GM12878 (cell line): ENCODE results near the gene CHRNA5. TPM values are rescaled to one million over a fixed set of nuclear protein-coding genes. Genes with fewer than 3 reads are reported as not detected.

Source experiments
- ATAC-seq: fragments of 200-7000 bp; cut with Tn5 transposase; 3 replicates; pipeline ENCODE4 v1.9.1; 2020; ENCODE audit warnings: mild to moderate bottlenecking, moderate library complexity
- BruUV-seq: library from RNA; stranded (reverse); fragments of 400-500 nt; replicated peaks from 2 replicates; lab custom pipeline; 2021; lab: Mats Ljungman, UMichigan
- CTCF ChIA-PET: fragments of 300-600 bp; sonication (Branson Sonifier 250); formaldehyde crosslinking; extraction: SDS; loops from one replicate; lab custom pipeline; 2021; ENCODE audit warnings: inconsistent platforms; lab: Yijun Ruan, JAX
- POLR2A ChIA-PET: fragments of 350-600 bp; formaldehyde crosslinking; extraction: SDS; loops from one replicate; lab custom pipeline; 2021; ENCODE audit warnings: inconsistent platforms; lab: Charles Lee
- RAD21 ChIA-PET: fragments of 300-600 bp; sonication (Branson Sonifier 250); formaldehyde crosslinking; loops from one replicate; lab custom pipeline; 2023; ENCODE audit warnings: antibody characterized with exemption; ENCODE audit not compliant: unreplicated experiment; lab: Charles Lee
- SMC1A ChIA-PET: fragments of 300-600 bp; sonication (Branson Sonifier 250); formaldehyde crosslinking; loops from one replicate; lab custom pipeline; 2023; ENCODE audit not compliant: unreplicated experiment, uncharacterized antibody; lab: Charles Lee
- DNase-seq: peaks from one replicate; pipeline ENCODE4 v3.0.0-alpha.2; 2011; ENCODE audit warnings: low read depth, low spot score
- FAIRE-seq: peaks from 3 replicates; lab custom pipeline; 2011; peaks lifted over from hg19 to GRCh38; lab: Jason Lieb, UNC
- H2AFZ ChIP-seq: 2 replicates; pipeline ENCODE4 v1.6.0; 2011; ENCODE audit warnings: low read depth, low read length, control low read depth; ENCODE audit not compliant: control insufficient read depth
- H3K27ac ChIP-seq: 2 replicates; pipeline ENCODE4 v1.5.1; 2011; ENCODE audit warnings: control low read depth; ENCODE audit not compliant: control insufficient read depth, insufficient read depth
- H3K27me3 ChIP-seq, 2 experiments: replicated peaks in 1 of 2; 2 replicates each; pipeline versions ENCODE4 v1.6.0 to v1.6.1; 2011; ENCODE audit warnings: low read length in 1 of 2; ENCODE audit not compliant: control insufficient read depth in 2 of 2, insufficient read depth in 2 of 2
- H3K36me3 ChIP-seq, 2 experiments: 2 replicates each; pipeline ENCODE4 v1.5.1; 2011; ENCODE audit warnings: low read length in 1 of 2; ENCODE audit not compliant: control insufficient read depth in 2 of 2, insufficient read depth in 2 of 2
- H3K4me1 ChIP-seq: 2 replicates; pipeline ENCODE4 v1.6.1; 2011; ENCODE audit warnings: mild to moderate bottlenecking, low read length, moderate library complexity, mixed read lengths; ENCODE audit not compliant: control insufficient read depth, insufficient read depth
- H3K4me2 ChIP-seq: 2 replicates; pipeline ENCODE4 v1.6.0; 2011; ENCODE audit warnings: control low read depth; ENCODE audit not compliant: control insufficient read depth, insufficient read depth
- H3K4me3 ChIP-seq: fragments of 200-600 bp; sonication (generic); 2 replicates; pipeline ENCODE4 v1.5.1; 2016
- H3K79me2 ChIP-seq: 2 replicates; pipeline ENCODE4 v1.6.0; 2011; ENCODE audit warnings: low read length; ENCODE audit not compliant: control insufficient read depth, insufficient read depth
- H3K9ac ChIP-seq: 2 replicates; pipeline ENCODE4 v1.8.0; 2011; ENCODE audit warnings: low read length, control low read depth, mixed read lengths; ENCODE audit not compliant: control insufficient read depth, insufficient read depth
- H3K9me3 ChIP-seq: replicated peaks from 3 replicates; pipeline ENCODE4 v1.5.1; 2011; ENCODE audit warnings: mild to moderate bottlenecking, low read length; ENCODE audit not compliant: control insufficient read depth, insufficient read depth
- H4K20me1 ChIP-seq: 2 replicates; pipeline ENCODE4 v1.6.0; 2011; ENCODE audit not compliant: control insufficient read depth, insufficient read depth
- ATF7 ChIP-seq: fragments of 450-650 bp; IDR thresholded peaks from 2 replicates; pipeline ENCODE4 v1.6.1; 2016; ENCODE audit warnings: low read depth, mild to moderate bottlenecking
- BCL11A ChIP-seq: IDR thresholded peaks from 2 replicates; pipeline ENCODE4 v1.6.1; 2011; ENCODE audit warnings: low read depth, low read length
- E2F8 ChIP-seq: fragments of 450-650 bp; IDR thresholded peaks from 2 replicates; pipeline ENCODE4 v1.6.1; 2018; ENCODE audit warnings: mild to moderate bottlenecking, low read depth, moderate library complexity; ENCODE audit not compliant: partially characterized antibody
- EGR1 ChIP-seq, 2 experiments: IDR thresholded peaks; 1 replicate in 1 of 2; 2 replicates in 1 of 2; pipeline ENCODE4 v1.6.1; 2011 to 2012; ENCODE audit warnings: low read depth in 2 of 2, low read length in 2 of 2, borderline replicate concordance in 1 of 2, mild to moderate bottlenecking in 1 of 2, moderate library complexity in 1 of 2
- KDM1A ChIP-seq: fragments of 200-600 bp; sonication (generic); IDR thresholded peaks from 2 replicates; pipeline ENCODE4 v1.6.1; 2016; ENCODE audit warnings: borderline replicate concordance
- NFYB ChIP-seq: IDR thresholded peaks from 2 replicates; pipeline ENCODE4 v1.6.1; 2011; ENCODE audit warnings: low read depth, mild to moderate bottlenecking, low read length, improper control_type of control experiment, moderate library complexity; ENCODE audit not compliant: insufficient read depth
- NRF1 ChIP-seq: conservative IDR thresholded peaks from 2 replicates; pipeline ENCODE4 v1.6.1; 2011; ENCODE audit warnings: mild to moderate bottlenecking, low read depth, low read length, improper control_type of control experiment
- PML ChIP-seq: IDR thresholded peaks from 2 replicates; pipeline ENCODE4 v1.6.1; 2012; ENCODE audit warnings: low read length, inconsistent platforms
- POLR2A ChIP-seq: IDR thresholded peaks from 2 replicates; pipeline ENCODE4 v1.6.1; 2011; ENCODE audit warnings: low read depth, mild to moderate bottlenecking, low read length
- SIN3A ChIP-seq: IDR thresholded peaks from 2 replicates; pipeline ENCODE4 v1.6.1; 2012; ENCODE audit warnings: low read depth, low read length, improper control_type of control experiment
- TBL1XR1 ChIP-seq: IDR thresholded peaks from 2 replicates; pipeline ENCODE4 v1.6.1; 2012; ENCODE audit warnings: low read depth, low read length, improper control_type of control experiment
- ZBTB40 ChIP-seq: fragments of 450-650 bp; IDR thresholded peaks from 2 replicates; pipeline ENCODE4 v1.6.1; 2016; ENCODE audit warnings: mild to moderate bottlenecking, moderate library complexity, borderline replicate concordance
- ZZZ3 ChIP-seq: IDR thresholded peaks from 2 replicates; pipeline ENCODE4 v1.6.1; 2011; ENCODE audit warnings: low read depth; ENCODE audit not compliant: control insufficient read depth, insufficient read length
- WGBS: methylation state at CpG from one replicate; pipeline ENCODE4 v1.1.6; 2016; ENCODE audit warnings: low lambda C conversion rate; ENCODE audit not compliant: insufficient replicate concordance, insufficient coverage; ENCODE audit errors: missing lambda C conversion rate; 5-methylcytosine and 5-hydroxymethylcytosine counted together
- in situ Hi-C: fragments of 300-500 bp; cut with MboI; formaldehyde crosslinking; loops from 9 replicates; pipeline ENCODE4 v1.14.3; 2018; ENCODE audit warnings: mixed read lengths
- intact Hi-C: fragments of 100-400 bp; cut with micrococcal nuclease; formaldehyde crosslinking; loops from one replicate; pipeline ENCODE4 v1.14.2; 2022; ENCODE audit not compliant: unreplicated experiment
- polyA plus RNA-seq, 11 experiments: library from polyadenylated mRNA; depleted of rRNA in 4 of 11; unstranded in 6 of 11; stranded (reverse) in 5 of 11; fragments of >200 nt; fragmentation: Nextera tagmentation in 4 of 11; fragmentation: Illumina TruSeq in 1 of 11; extraction: Ambion mirVana in 4 of 11; extraction: Trizol in 1 of 11; gene quantifications; 1 replicate in 1 of 11; 2 replicates in 10 of 11; pipeline versions ENCODE4 v1.2.1 to v1.2.3, GENCODE V29; 2011 to 2016; ENCODE audit warnings: inconsistent platforms in 2 of 11, missing spikeins in 2 of 11, low read depth in 1 of 11
- total RNA-seq, 4 experiments: library from RNA; depleted of rRNA in 3 of 4; stranded (reverse); fragments of >200 nt in 3 of 4; fragmentation: Illumina TruSeq in 1 of 4; extraction: Trizol in 1 of 4; gene quantifications; 2 replicates each; pipeline versions ENCODE4 v1.2.1 to v1.2.3, GENCODE V29; 2013 to 2021
- TF ChIP-seq, protein P1 (sequence below): IDR thresholded peaks from 2 replicates; pipeline ENCODE4 v1.6.1; 2011; ENCODE audit warnings: mild to moderate bottlenecking, low read depth, low read length, moderate library complexity; ENCODE audit not compliant: insufficient replicate concordance

CHRNA5 gene
- total and polyA plus RNA-seq, 10 of the 15 experiments (the other 5 are each of a cell fraction or from before 2014, with no cell fraction given), result 0.74 to 21.4 (median 12.7) TPM

- H2AFZ ChIP-seq, result peak overlapping the region; percentile 98; the same call in 1 of the 2 replicates
- H3K36me3 ChIP-seq, result peaks cover 1 to 19% of the 10 kb centered on the region in 2 experiments
- peaks cover 3% of the 10 kb centered on the region; the same call in 1 of the 2 replicates for H3K4me1 ChIP-seq
- in situ Hi-C loops, result no loop called here
- H3K27me3 ChIP-seq, result no peaks in the 10 kb centered on the region
- H3K27ac ChIP-seq, result peak overlapping the region; percentile 96
- RAD21 ChIA-PET, result interaction anchor here (0.7 to 2.7 kb wide), 5 partner anchors 9 to 319 kb away, joined by 4 to 18 read pairs (median 11); partner anchors contain the start of genes CHRNA5 and IREB2
- peak overlapping the region; percentile 71 for H3K4me3 ChIP-seq
- H3K79me2 ChIP-seq, result peaks cover 41% of the 10 kb centered on the region
- ATAC-seq (peak; percentile 31), DNase-seq (no peak), FAIRE-seq (no peak)
- peak overlapping the region; percentile 97 for H3K9ac ChIP-seq
- POLR2A ChIA-PET, result interaction anchor here (0.6 to 2.0 kb wide), 13 partner anchors 9 to 319 kb away, joined by 3 to 23 read pairs (median 4); partner anchors contain the start of genes CHRNA5, IREB2 and SKIC8
- intact Hi-C loops, result loop anchor here (1.0 kb wide), 1 partner anchor 24 kb away; the partner anchor contains the start of gene CHRNA5
- H3K4me2 ChIP-seq, result peak overlapping the region; percentile 83
- H4K20me1 ChIP-seq, result no peaks in the 10 kb centered on the region
- SMC1A ChIA-PET, result interaction anchor here (0.6 to 6.1 kb wide), 7 partner anchors 11 to 241 kb away, joined by 3 to 47 read pairs (median 5); partner anchors contain the start of genes CHRNA5 and SKIC8
- H3K9me3 ChIP-seq, result no peaks in the 10 kb centered on the region
- WGBS, result 2% methylated on average over 17 of the region's 17 CpGs
- BruUV-seq, result TSS peak; percentile 68
- CTCF ChIA-PET, result interaction anchor here (0.7 to 2.2 kb wide), 5 partner anchors 11 to 197 kb away, joined by 3 to 9 read pairs (median 3); partner anchors contain the start of gene CHRNA5
- TF ChIP-seq E2F8 (no peak), KDM1A (no peak), PML (no peak), NRF1 (no peak), NFYB (peak; percentile 76), SIN3A (no peak), TBL1XR1 (no peak), ZBTB40 (0 out of 2 replicates have a peak, but pooled peaks have one; percentile 31), EGR1 (IDR thresholded peaks at IDR 0.05; ENCODE audit: borderline replicate concordance in 1 of 2, low read depth in 2 of 2, low read length in 2 of 2) (no peak), POLR2A (no peak), ZZZ3 (no peak), BCL11A (no peak), ATF7 (no peak)
- TF ChIP-seq, protein P1, sequence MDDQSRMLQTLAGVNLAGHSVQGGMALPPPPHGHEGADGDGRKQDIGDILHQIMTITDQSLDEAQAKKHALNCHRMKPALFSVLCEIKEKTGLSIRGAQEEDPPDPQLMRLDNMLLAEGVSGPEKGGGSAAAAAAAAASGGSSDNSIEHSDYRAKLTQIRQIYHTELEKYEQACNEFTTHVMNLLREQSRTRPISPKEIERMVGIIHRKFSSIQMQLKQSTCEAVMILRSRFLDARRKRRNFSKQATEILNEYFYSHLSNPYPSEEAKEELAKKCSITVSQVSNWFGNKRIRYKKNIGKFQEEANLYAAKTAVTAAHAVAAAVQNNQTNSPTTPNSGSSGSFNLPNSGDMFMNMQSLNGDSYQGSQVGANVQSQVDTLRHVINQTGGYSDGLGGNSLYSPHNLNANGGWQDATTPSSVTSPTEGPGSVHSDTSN, result no peak
These were observed 24.2 kb upstream of the CHRNA5 start for GRCh38 chr15:78540871-78541743.
